HepG2 (cell line): ENCODE data around the gene FGFR3. TPM values are rescaled to one million over a fixed set of nuclear protein-coding genes. Genes with fewer than 3 reads are reported as not detected.
A peak's percentile ranks its signal among the peaks of the same experiment; 100 is the strongest.

Experiments used
- HNRNPK ChIP-seq: fragments of 200-400 bp; formaldehyde crosslinking; IDR thresholded peaks from 2 replicates; pipeline ENCODE4 v1.6.1; 2018; ENCODE audit warnings: low read length, low read depth, moderate library complexity, mild to moderate bottlenecking; ENCODE audit not compliant: poor library complexity, severe bottlenecking
- MAFG ChIP-seq: sonication (generic); formaldehyde crosslinking; IDR thresholded peaks from 2 replicates; pipeline ENCODE4 v1.5.1; 2020; ENCODE audit warnings: mild to moderate bottlenecking, missing genetic modification reagents
- MLLT10 ChIP-seq: sonication (generic); formaldehyde crosslinking; IDR thresholded peaks from 2 replicates; pipeline ENCODE4 v1.4.0; 2020; ENCODE audit warnings: missing genetic modification reagents
- PAF1 ChIP-seq: IDR thresholded peaks from 2 replicates; pipeline ENCODE4 v1.6.1; 2016; ENCODE audit warnings: missing genetic modification reagents, missing compliant biosample characterization
- PCBP2 ChIP-seq: fragments of 200-400 bp; formaldehyde crosslinking; optimal IDR thresholded peaks from 2 replicates; pipeline ENCODE3; 2018; ENCODE audit warnings: low read length, low read depth; ENCODE audit not compliant: poor library complexity, severe bottlenecking
- SIN3A ChIP-seq: IDR thresholded peaks from 2 replicates; pipeline ENCODE4 v1.6.1; 2011; ENCODE audit warnings: low read depth, mild to moderate bottlenecking, control low read depth, low read length, borderline replicate concordance
- SRSF4 ChIP-seq: fragments of 200-400 bp; formaldehyde crosslinking; IDR thresholded peaks from one replicate; pipeline ENCODE4 v1.6.1; 2018; ENCODE audit warnings: mild to moderate bottlenecking, low read depth, low read length, moderate library complexity; ENCODE audit not compliant: poor library complexity, severe bottlenecking
- TAF15 ChIP-seq: fragments of 200-400 bp; formaldehyde crosslinking; IDR thresholded peaks from one replicate; pipeline ENCODE4 v1.6.1; 2018; ENCODE audit warnings: mild to moderate bottlenecking, low read depth, low read length; ENCODE audit not compliant: poor library complexity, severe bottlenecking
- ZBTB20 ChIP-seq: sonication (generic); formaldehyde crosslinking; IDR thresholded peaks from 2 replicates; pipeline ENCODE4 v1.8.1; 2023; ENCODE audit warnings: missing genetic modification reagents, low read depth, mild to moderate bottlenecking, borderline replicate concordance
- ZFX ChIP-seq: sonication (generic); formaldehyde crosslinking; IDR thresholded peaks from 2 replicates; pipeline ENCODE4 v1.4.0; 2020; ENCODE audit warnings: mild to moderate bottlenecking, low read depth, missing genetic modification reagents, moderate library complexity
- ZNF12 ChIP-seq: sonication (generic); formaldehyde crosslinking; IDR thresholded peaks from 2 replicates; pipeline ENCODE4 v1.5.0; 2020; ENCODE audit warnings: missing genetic modification reagents
- ZNF598 ChIP-seq: sonication (generic); formaldehyde crosslinking; IDR thresholded peaks from 2 replicates; pipeline ENCODE4 v1.5.1; 2020; ENCODE audit warnings: mild to moderate bottlenecking, missing genetic modification reagents, borderline replicate concordance
- polyA plus RNA-seq, 8 experiments: library from polyadenylated mRNA; depleted of rRNA in 3 of 8; stranded (reverse) in 7 of 8; unstranded in 1 of 8; fragments of >200 nt; fragmentation: Illumina TruSeq in 4 of 8; extraction: Trizol in 4 of 8; gene quantifications; 2 replicates each; pipeline versions ENCODE4 v1.2.1 to v1.2.3, GENCODE V29; 2011 to 2016; ENCODE audit warnings: low read depth in 4 of 8, missing spikeins in 1 of 8, mixed read lengths in 1 of 8; ENCODE audit not compliant: insufficient read depth in 1 of 8
- total RNA-seq, 5 experiments: library from RNA; depleted of rRNA; stranded (reverse); fragments of >200 nt; fragmentation: Illumina TruSeq; extraction: Trizol; gene quantifications; 2 replicates each; pipeline ENCODE4 v1.2.3, GENCODE V29; 2016; ENCODE audit warnings: low read depth in 1 of 5
- TF ChIP-seq, protein P1 (sequence below): sonication (generic); formaldehyde crosslinking; IDR thresholded peaks from 2 replicates; pipeline ENCODE4 v1.4.0; 2020; ENCODE audit warnings: missing genetic modification reagents
- TF ChIP-seq, protein P2 (sequence below): sonication (generic); formaldehyde crosslinking; IDR thresholded peaks from 2 replicates; pipeline ENCODE4 v1.5.0; 2020; ENCODE audit warnings: missing genetic modification reagents
- TF ChIP-seq, protein P3 (sequence below): IDR thresholded peaks from 2 replicates; pipeline ENCODE4 v1.6.1; 2016; ENCODE audit warnings: missing biosample characterization, missing genetic modification reagents, low read depth
- TF ChIP-seq, protein P4 (sequence below): sonication (generic); formaldehyde crosslinking; IDR thresholded peaks from 2 replicates; pipeline ENCODE4 v1.4.0; 2020; ENCODE audit warnings: missing genetic modification reagents, borderline replicate concordance
- TF ChIP-seq, protein P5 (sequence below): sonication (generic); formaldehyde crosslinking; IDR thresholded peaks from 2 replicates; pipeline ENCODE4 v1.4.0; 2020; ENCODE audit warnings: missing genetic modification reagents
- TF ChIP-seq, protein P6 (sequence below): sonication (generic); formaldehyde crosslinking; IDR thresholded peaks from 2 replicates; pipeline ENCODE4 v1.4.0; 2020; ENCODE audit warnings: missing genetic modification reagents
- TF ChIP-seq, protein P7 (sequence below): sonication (generic); formaldehyde crosslinking; IDR thresholded peaks from 2 replicates; pipeline ENCODE4 v1.5.0; 2020; ENCODE audit warnings: missing genetic modification reagents

The FGFR3 gene
- total and polyA plus RNA-seq, 2 of the 13 experiments (the other 11 are each of a cell fraction or from before 2014, with no cell fraction given) = 103 to 109 TPM

DNA sequence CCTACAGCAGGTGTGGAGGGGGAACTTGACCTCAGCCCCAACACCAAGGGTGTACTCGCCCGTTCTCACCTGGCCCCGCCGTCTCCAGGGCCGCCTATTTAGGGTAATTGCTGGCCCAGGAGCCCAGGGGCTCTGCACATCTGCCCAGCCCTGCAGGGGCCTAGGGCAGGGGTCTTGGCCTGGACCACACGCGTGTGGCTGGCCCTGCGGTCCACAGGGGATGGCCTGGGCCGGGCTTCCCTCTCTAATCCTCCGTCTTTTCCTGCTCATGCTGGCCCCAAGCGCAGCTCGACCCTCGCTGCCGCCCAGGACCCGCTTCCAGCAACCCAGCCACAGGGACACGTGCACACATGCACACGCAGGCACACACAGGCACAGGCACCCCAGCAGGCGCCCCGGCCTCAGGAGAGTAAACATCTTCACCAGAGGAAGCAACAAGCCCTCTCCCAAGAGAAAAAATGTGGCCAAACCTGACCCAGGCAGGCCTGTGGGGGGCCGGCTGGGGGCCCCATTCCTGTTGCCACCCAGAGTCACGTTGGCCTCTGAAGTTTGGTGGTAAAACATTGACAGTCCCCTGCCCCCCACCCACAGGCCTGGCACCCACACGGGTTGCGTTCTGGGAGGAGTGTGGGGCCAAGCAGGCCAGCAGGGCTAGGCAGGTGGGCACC, 24.6 kb upstream of the FGFR3 start (continued):
- TF ChIP-seq, protein P1, sequence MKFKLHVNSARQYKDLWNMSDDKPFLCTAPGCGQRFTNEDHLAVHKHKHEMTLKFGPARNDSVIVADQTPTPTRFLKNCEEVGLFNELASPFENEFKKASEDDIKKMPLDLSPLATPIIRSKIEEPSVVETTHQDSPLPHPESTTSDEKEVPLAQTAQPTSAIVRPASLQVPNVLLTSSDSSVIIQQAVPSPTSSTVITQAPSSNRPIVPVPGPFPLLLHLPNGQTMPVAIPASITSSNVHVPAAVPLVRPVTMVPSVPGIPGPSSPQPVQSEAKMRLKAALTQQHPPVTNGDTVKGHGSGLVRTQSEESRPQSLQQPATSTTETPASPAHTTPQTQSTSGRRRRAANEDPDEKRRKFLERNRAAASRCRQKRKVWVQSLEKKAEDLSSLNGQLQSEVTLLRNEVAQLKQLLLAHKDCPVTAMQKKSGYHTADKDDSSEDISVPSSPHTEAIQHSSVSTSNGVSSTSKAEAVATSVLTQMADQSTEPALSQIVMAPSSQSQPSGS (CRISPR knock-in tag) = no peak
- TF ChIP-seq PCBP2 (no peak), ZNF598 (no peak), ZFX (CRISPR knock-in tag) (peak; percentile 58; the same call in 1 of the 2 replicates), TAF15 (no peak), PAF1 (CRISPR knock-in tag) (no peak), ZNF12 (CRISPR knock-in tag) (no peak), SIN3A (0 out of 2 replicates have a peak, but pooled peaks have one; percentile 18), HNRNPK (no peak), MAFG (CRISPR knock-in tag) (no peak), SRSF4 (no peak), MLLT10 (CRISPR knock-in tag) (no peak), ZBTB20 (CRISPR knock-in tag) (peak; percentile 41; the same call in 1 of the 2 replicates)
- TF ChIP-seq, protein P2, sequence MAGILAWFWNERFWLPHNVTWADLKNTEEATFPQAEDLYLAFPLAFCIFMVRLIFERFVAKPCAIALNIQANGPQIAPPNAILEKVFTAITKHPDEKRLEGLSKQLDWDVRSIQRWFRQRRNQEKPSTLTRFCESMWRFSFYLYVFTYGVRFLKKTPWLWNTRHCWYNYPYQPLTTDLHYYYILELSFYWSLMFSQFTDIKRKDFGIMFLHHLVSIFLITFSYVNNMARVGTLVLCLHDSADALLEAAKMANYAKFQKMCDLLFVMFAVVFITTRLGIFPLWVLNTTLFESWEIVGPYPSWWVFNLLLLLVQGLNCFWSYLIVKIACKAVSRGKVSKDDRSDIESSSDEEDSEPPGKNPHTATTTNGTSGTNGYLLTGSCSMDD (CRISPR knock-in tag) = no peak
- TF ChIP-seq, protein P3, sequence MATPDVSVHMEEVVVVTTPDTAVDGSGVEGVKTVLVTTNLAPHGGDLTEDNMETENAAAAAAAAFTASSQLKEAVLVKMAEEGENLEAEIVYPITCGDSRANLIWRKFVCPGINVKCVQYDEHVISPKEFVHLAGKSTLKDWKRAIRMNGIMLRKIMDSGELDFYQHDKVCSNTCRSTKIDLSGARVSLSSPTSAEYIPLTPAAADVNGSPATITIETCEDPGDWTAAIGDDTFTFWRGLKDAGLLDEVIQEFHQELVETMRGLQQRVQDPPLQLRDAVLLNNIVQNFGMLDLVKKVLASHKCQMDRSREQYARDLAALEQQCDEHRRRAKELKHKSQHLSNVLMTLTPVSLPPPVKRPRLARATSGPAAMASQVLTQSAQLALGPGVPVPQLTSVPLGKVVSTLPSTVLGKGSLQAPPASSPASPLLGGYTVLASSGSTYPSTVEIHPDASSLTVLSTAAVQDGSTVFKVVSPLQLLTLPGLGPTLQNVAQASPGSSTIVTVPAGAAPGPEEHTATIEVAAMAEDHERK = no peak
- TF ChIP-seq, protein P4, sequence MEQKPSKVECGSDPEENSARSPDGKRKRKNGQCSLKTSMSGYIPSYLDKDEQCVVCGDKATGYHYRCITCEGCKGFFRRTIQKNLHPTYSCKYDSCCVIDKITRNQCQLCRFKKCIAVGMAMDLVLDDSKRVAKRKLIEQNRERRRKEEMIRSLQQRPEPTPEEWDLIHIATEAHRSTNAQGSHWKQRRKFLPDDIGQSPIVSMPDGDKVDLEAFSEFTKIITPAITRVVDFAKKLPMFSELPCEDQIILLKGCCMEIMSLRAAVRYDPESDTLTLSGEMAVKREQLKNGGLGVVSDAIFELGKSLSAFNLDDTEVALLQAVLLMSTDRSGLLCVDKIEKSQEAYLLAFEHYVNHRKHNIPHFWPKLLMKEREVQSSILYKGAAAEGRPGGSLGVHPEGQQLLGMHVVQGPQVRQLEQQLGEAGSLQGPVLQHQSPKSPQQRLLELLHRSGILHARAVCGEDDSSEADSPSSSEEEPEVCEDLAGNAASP (CRISPR knock-in tag) = 0 out of 2 replicates have a peak, but pooled peaks have one; percentile 0
- TF ChIP-seq, protein P5, sequence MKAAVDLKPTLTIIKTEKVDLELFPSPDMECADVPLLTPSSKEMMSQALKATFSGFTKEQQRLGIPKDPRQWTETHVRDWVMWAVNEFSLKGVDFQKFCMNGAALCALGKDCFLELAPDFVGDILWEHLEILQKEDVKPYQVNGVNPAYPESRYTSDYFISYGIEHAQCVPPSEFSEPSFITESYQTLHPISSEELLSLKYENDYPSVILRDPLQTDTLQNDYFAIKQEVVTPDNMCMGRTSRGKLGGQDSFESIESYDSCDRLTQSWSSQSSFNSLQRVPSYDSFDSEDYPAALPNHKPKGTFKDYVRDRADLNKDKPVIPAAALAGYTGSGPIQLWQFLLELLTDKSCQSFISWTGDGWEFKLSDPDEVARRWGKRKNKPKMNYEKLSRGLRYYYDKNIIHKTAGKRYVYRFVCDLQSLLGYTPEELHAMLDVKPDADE (CRISPR knock-in tag) = 0 out of 2 replicates have a peak, but pooled peaks have one; percentile 38
- TF ChIP-seq, protein P6, sequence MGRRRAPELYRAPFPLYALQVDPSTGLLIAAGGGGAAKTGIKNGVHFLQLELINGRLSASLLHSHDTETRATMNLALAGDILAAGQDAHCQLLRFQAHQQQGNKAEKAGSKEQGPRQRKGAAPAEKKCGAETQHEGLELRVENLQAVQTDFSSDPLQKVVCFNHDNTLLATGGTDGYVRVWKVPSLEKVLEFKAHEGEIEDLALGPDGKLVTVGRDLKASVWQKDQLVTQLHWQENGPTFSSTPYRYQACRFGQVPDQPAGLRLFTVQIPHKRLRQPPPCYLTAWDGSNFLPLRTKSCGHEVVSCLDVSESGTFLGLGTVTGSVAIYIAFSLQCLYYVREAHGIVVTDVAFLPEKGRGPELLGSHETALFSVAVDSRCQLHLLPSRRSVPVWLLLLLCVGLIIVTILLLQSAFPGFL (CRISPR knock-in tag) = no peak
- TF ChIP-seq, protein P7, sequence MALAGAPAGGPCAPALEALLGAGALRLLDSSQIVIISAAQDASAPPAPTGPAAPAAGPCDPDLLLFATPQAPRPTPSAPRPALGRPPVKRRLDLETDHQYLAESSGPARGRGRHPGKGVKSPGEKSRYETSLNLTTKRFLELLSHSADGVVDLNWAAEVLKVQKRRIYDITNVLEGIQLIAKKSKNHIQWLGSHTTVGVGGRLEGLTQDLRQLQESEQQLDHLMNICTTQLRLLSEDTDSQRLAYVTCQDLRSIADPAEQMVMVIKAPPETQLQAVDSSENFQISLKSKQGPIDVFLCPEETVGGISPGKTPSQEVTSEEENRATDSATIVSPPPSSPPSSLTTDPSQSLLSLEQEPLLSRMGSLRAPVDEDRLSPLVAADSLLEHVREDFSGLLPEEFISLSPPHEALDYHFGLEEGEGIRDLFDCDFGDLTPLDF = no peak
